Bronchial epithelial cell (primary cell): ENCODE results near the gene NEK10. TPM values are rescaled to one million over a fixed set of nuclear protein-coding genes. Genes with fewer than 3 reads are reported as not detected.
"Not testable (repeated sequence)": the region's sequence is repeated elsewhere in the genome, so short reads cannot be mapped to it uniquely, and the experiment has no call there.

ENCODE experiments used
- DNase-seq: peaks from one replicate; pipeline ENCODE4 v3.0.0-alpha.2; 2010; ENCODE audit warnings: low read depth
- FAIRE-seq: peaks from 2 replicates; lab custom pipeline; 2011; peaks lifted over from hg19 to GRCh38; lab: Jason Lieb, UNC
- H3K27me3 ChIP-seq: 2 replicates; pipeline ENCODE4 v1.5.1; 2011; ENCODE audit warnings: low read length; ENCODE audit not compliant: control insufficient read depth, insufficient read depth
- H3K36me3 ChIP-seq: 2 replicates; pipeline ENCODE4 v1.5.1; 2011; ENCODE audit warnings: low read length; ENCODE audit not compliant: control insufficient read depth, insufficient read depth
- H3K4me3 ChIP-seq: 2 replicates; pipeline ENCODE4 v1.5.1; 2011; ENCODE audit warnings: mild to moderate bottlenecking, low read depth, low read length, control low read depth
- CTCF ChIP-seq: IDR thresholded peaks from 2 replicates; pipeline ENCODE4 v1.5.1; 2011; ENCODE audit warnings: mild to moderate bottlenecking, moderate library complexity, low read length, control low read depth, inconsistent platforms; ENCODE audit not compliant: insufficient read depth, severe bottlenecking
- total RNA-seq: library from RNA; depleted of rRNA; stranded (reverse); fragments of >200 nt; gene quantifications from 2 replicates; pipeline ENCODE4 v1.2.1, GENCODE V29; 2014

The NEK10 gene
- total RNA-seq, 1 donor from 2014 or later: 1.1 TPM

- DNase-seq (no peak), FAIRE-seq (no peak)
- no peak for TF ChIP-seq CTCF
- H3K4me3 ChIP-seq: no peak overlapping the region
- H3K36me3 ChIP-seq: no peaks in the 10 kb centered on the region
- H3K27me3 ChIP-seq: no peaks in the 10 kb centered on the region
Observed at GRCh38 chr3:27302891-27303290, 66.3 kb downstream of the NEK10 start.

GRCh38 chr3:27298981-27299380 lies 70.2 kb downstream of the NEK10 start:
- H3K36me3 ChIP-seq, H3K4me3 ChIP-seq, FAIRE-seq, DNase-seq, H3K27me3 ChIP-seq: not testable (repeated sequence)

GRCh38 chr3:27293939-27294338 lies 75.2 kb downstream of the NEK10 start:
- no peaks in the 10 kb centered on the region for H3K36me3 ChIP-seq
- no peaks in the 10 kb centered on the region for H3K27me3 ChIP-seq
- no peak for TF ChIP-seq CTCF
- DNase-seq (peak; percentile 41), FAIRE-seq (no peak)
- no peak overlapping the region for H3K4me3 ChIP-seq

- no peak for FAIRE-seq
- H3K4me3 ChIP-seq: no peak overlapping the region
- DNase-seq: no peak
Observed at GRCh38 chr3:27290760-27291159, 78.4 kb downstream of the NEK10 start.

GRCh38 chr3:27289769-27290413 lies 79.3 kb downstream of the NEK10 start:
- TF ChIP-seq CTCF: no peak
- no peak overlapping the region for H3K4me3 ChIP-seq
- peak; percentile 23 for DNase-seq
- FAIRE-seq: no peak
- H3K27me3 ChIP-seq: no peaks in the 10 kb centered on the region
- H3K36me3 ChIP-seq: no peaks in the 10 kb centered on the region

More at GRCh38 chr3:27290760-27291159, 78.4 kb downstream of the NEK10 start:
- no peaks in the 10 kb centered on the region for H3K27me3 ChIP-seq
- TF ChIP-seq CTCF: no peak
- no peaks in the 10 kb centered on the region for H3K36me3 ChIP-seq

- FAIRE-seq: no peak
- Histone ChIP-seq H3K36me3 (no peaks in the 10 kb centered on the region), H3K4me3 (no peak overlapping the region), H3K27me3 (no peaks in the 10 kb centered on the region)
- TF ChIP-seq CTCF: no peak
- DNase-seq: no peak
Observed at GRCh38 chr3:27287052-27287451, 82.1 kb downstream of the NEK10 start.

- not testable (repeated sequence) for H3K4me3 ChIP-seq, H3K36me3 ChIP-seq, H3K27me3 ChIP-seq, DNase-seq, FAIRE-seq
Observed at GRCh38 chr3:27286467-27286866, 82.7 kb downstream of the NEK10 start.
